Measurements from ENCODE around the gene ISX. TPM values are rescaled to one million over a fixed set of nuclear protein-coding genes. Genes with fewer than 3 reads are reported as not detected.

The ISX gene
- total RNA-seq, 5 donors from 2014 or later (not counting 1 experiment from before 2014, with no cell fraction given), result not detected

GRCh38 chr22:35089139-35089538, 23.2 kb downstream of the ISX start:
- Mint-ChIP-seq H3K27me3 (peaks cover 16 to 25% of the 10 kb centered on the region in 2 donors), H3K27ac (no peak overlapping the region), H3K4me3 (no peak overlapping the region), H3K4me1 (no peaks in the 10 kb centered on the region), H3K36me3 (no peaks in the 10 kb centered on the region), H3K9me3 (peaks cover 0 to 6% (median 0%) of the 10 kb centered on the region in 3 donors)
- Histone ChIP-seq H3K27ac (ENCODE audit: low read length) (no peak overlapping the region), H3K36me3 (ENCODE audit: control insufficient read depth in 2 of 2, extremely low read depth in 1 of 2, insufficient read depth in 1 of 2, low read length in 1 of 2) (no peaks in the 10 kb centered on the region), H3K9me3 (no peaks in the 10 kb centered on the region), H3K4me1 (ENCODE audit: control insufficient read depth in 1 of 2, extremely low read depth in 1 of 2, insufficient read depth in 2 of 2, low read length in 2 of 2) (no peaks in the 10 kb centered on the region), H3K27me3 (replicated peaks in 1 of 2; ENCODE audit: control insufficient read depth in 2 of 2, extremely low read depth in 1 of 2, insufficient read depth in 2 of 2, low read length in 1 of 2) (peaks cover 0 to 12% of the 10 kb centered on the region in 2 experiments), H3K4me3 (ENCODE audit: control insufficient read depth in 1 of 2, extremely low read depth in 1 of 2, low read length in 1 of 2) (no peak overlapping the region)
- ChIA-PET POLR2A (interaction anchor here in 1 of 2 donors (0.7 kb wide), 1 partner anchor 1354 kb away, joined by 6 read pairs; no protein-coding TSS in a partner anchor), CTCF (no interaction called here)
- DNase-seq (no peak), ATAC-seq (replicated peaks in 1 of 4) (no peak)
- no CpG with 5 or more reads among the region's 1 CpG for WGBS (ENCODE audit: insufficient coverage)

- no peaks in the 10 kb centered on the region for H3K4me1 ChIP-seq (ENCODE audit: control insufficient read depth in 1 of 2, extremely low read depth in 1 of 2, insufficient read depth in 2 of 2, low read length in 2 of 2)
- 64% methylated on average over 1 of the region's 1 CpG for WGBS (ENCODE audit: insufficient coverage)
- Mint-ChIP-seq H3K27me3 (peaks cover 20 to 29% of the 10 kb centered on the region in 2 donors), H3K36me3 (no peaks in the 10 kb centered on the region), H3K9me3 (no peaks in the 10 kb centered on the region), H3K27ac (no peak overlapping the region), H3K4me1 (no peaks in the 10 kb centered on the region), H3K4me3 (no peak overlapping the region)
- no peak overlapping the region for H3K27ac ChIP-seq (ENCODE audit: low read length)
- H3K4me3 ChIP-seq (ENCODE audit: control insufficient read depth in 1 of 2, extremely low read depth in 1 of 2, low read length in 1 of 2), result no peak overlapping the region
- no peaks in the 10 kb centered on the region for H3K36me3 ChIP-seq (ENCODE audit: control insufficient read depth in 2 of 2, extremely low read depth in 1 of 2, insufficient read depth in 1 of 2, low read length in 1 of 2)
- H3K9me3 ChIP-seq, result no peaks in the 10 kb centered on the region
- ChIA-PET CTCF (no interaction called here), POLR2A (no interaction called here)
- H3K27me3 ChIP-seq (replicated peaks in 1 of 2; ENCODE audit: control insufficient read depth in 2 of 2, extremely low read depth in 1 of 2, insufficient read depth in 2 of 2, low read length in 1 of 2), result peaks cover 0 to 14% of the 10 kb centered on the region in 2 experiments
- no peak for DNase-seq
- no peak for ATAC-seq (replicated peaks in 1 of 4)
Observed at GRCh38 chr22:35092406-35092805, 26.4 kb downstream of the ISX start.

- H3K4me1 Mint-ChIP-seq, result no peaks in the 10 kb centered on the region
- peaks cover 26 to 34% of the 10 kb centered on the region in 2 donors for H3K27me3 Mint-ChIP-seq
- Histone ChIP-seq H3K36me3 (ENCODE audit: control insufficient read depth in 2 of 2, extremely low read depth in 1 of 2, insufficient read depth in 1 of 2, low read length in 1 of 2) (no peaks in the 10 kb centered on the region), H3K27me3 (replicated peaks in 1 of 2; ENCODE audit: control insufficient read depth in 2 of 2, extremely low read depth in 1 of 2, insufficient read depth in 2 of 2, low read length in 1 of 2) (peaks cover 0 to 16% of the 10 kb centered on the region in 2 experiments), H3K27ac (ENCODE audit: low read length) (no peak overlapping the region), H3K4me3 (ENCODE audit: control insufficient read depth in 1 of 2, extremely low read depth in 1 of 2, low read length in 1 of 2) (no peak overlapping the region), H3K9me3 (no peaks in the 10 kb centered on the region), H3K4me1 (ENCODE audit: control insufficient read depth in 1 of 2, extremely low read depth in 1 of 2, insufficient read depth in 2 of 2, low read length in 2 of 2) (no peaks in the 10 kb centered on the region)
- DNase-seq, result no peak
- CTCF ChIA-PET, result no interaction called here
- no peak for ATAC-seq (replicated peaks in 1 of 4)
- H3K27ac Mint-ChIP-seq, result no peak overlapping the region
- H3K4me3 Mint-ChIP-seq, result no peak overlapping the region
- POLR2A ChIA-PET, result no interaction called here
- no peaks in the 10 kb centered on the region for H3K9me3 Mint-ChIP-seq
- no peaks in the 10 kb centered on the region for H3K36me3 Mint-ChIP-seq
- WGBS (ENCODE audit: insufficient coverage), result 33% methylated on average over 1 of the region's 3 CpGs
Observed at GRCh38 chr22:35098921-35099320, 33.0 kb downstream of the ISX start.

GRCh38 chr22:35099883-35100282, 33.9 kb downstream of the ISX start:
- peaks cover 0 to 12% of the 10 kb centered on the region in 2 experiments for H3K27me3 ChIP-seq (replicated peaks in 1 of 2; ENCODE audit: control insufficient read depth in 2 of 2, extremely low read depth in 1 of 2, insufficient read depth in 2 of 2, low read length in 1 of 2)
- ATAC-seq (replicated peaks in 1 of 4), result no peak
- no peak overlapping the region for H3K4me3 ChIP-seq (ENCODE audit: control insufficient read depth in 1 of 2, extremely low read depth in 1 of 2, low read length in 1 of 2)
- H3K27ac ChIP-seq (ENCODE audit: low read length), result no peak overlapping the region
- no peak for DNase-seq
- H3K9me3 Mint-ChIP-seq, result no peaks in the 10 kb centered on the region
- POLR2A ChIA-PET, result no interaction called here
- no peak overlapping the region for H3K27ac Mint-ChIP-seq
- peaks cover 22 to 30% of the 10 kb centered on the region in 2 donors for H3K27me3 Mint-ChIP-seq
- H3K9me3 ChIP-seq, result no peaks in the 10 kb centered on the region
- no peaks in the 10 kb centered on the region for H3K36me3 ChIP-seq (ENCODE audit: control insufficient read depth in 2 of 2, extremely low read depth in 1 of 2, insufficient read depth in 1 of 2, low read length in 1 of 2)
- no CpG with 5 or more reads among the region's 3 CpGs for WGBS (ENCODE audit: insufficient coverage)
- H3K4me1 ChIP-seq (ENCODE audit: control insufficient read depth in 1 of 2, extremely low read depth in 1 of 2, insufficient read depth in 2 of 2, low read length in 2 of 2), result no peaks in the 10 kb centered on the region
- no peak overlapping the region for H3K4me3 Mint-ChIP-seq
- no peaks in the 10 kb centered on the region for H3K36me3 Mint-ChIP-seq
- H3K4me1 Mint-ChIP-seq, result no peaks in the 10 kb centered on the region
- CTCF ChIA-PET, result no interaction called here

GRCh38 chr22:35102663-35103062, 36.7 kb downstream of the ISX start:
- ChIA-PET POLR2A (no interaction called here), CTCF (no interaction called here)
- no peak for DNase-seq
- H3K4me1 Mint-ChIP-seq, result no peaks in the 10 kb centered on the region
- no peaks in the 10 kb centered on the region for H3K36me3 ChIP-seq (ENCODE audit: control insufficient read depth in 2 of 2, extremely low read depth in 1 of 2, insufficient read depth in 1 of 2, low read length in 1 of 2)
- no peak overlapping the region for H3K27ac ChIP-seq (ENCODE audit: low read length)
- no peaks in the 10 kb centered on the region for H3K4me1 ChIP-seq (ENCODE audit: control insufficient read depth in 1 of 2, extremely low read depth in 1 of 2, insufficient read depth in 2 of 2, low read length in 2 of 2)
- no peak overlapping the region for H3K4me3 Mint-ChIP-seq
- no peak overlapping the region for H3K4me3 ChIP-seq (ENCODE audit: control insufficient read depth in 1 of 2, extremely low read depth in 1 of 2, low read length in 1 of 2)
- H3K9me3 ChIP-seq, result no peaks in the 10 kb centered on the region
- H3K27ac Mint-ChIP-seq, result no peak overlapping the region
- ATAC-seq (replicated peaks in 1 of 4), result no peak
- peaks cover 0 to 2% (median 0%) of the 10 kb centered on the region in 3 donors for H3K9me3 Mint-ChIP-seq
- WGBS (ENCODE audit: insufficient coverage), result 80% methylated on average over 2 of the region's 5 CpGs
- H3K27me3 Mint-ChIP-seq, result peaks cover 13 to 25% of the 10 kb centered on the region in 2 donors
- peaks cover 0 to 4% of the 10 kb centered on the region in 2 experiments for H3K27me3 ChIP-seq (replicated peaks in 1 of 2; ENCODE audit: control insufficient read depth in 2 of 2, extremely low read depth in 1 of 2, insufficient read depth in 2 of 2, low read length in 1 of 2)
- no peaks in the 10 kb centered on the region for H3K36me3 Mint-ChIP-seq

- WGBS (ENCODE audit: insufficient coverage), result 20% methylated on average over 1 of the region's 6 CpGs
- Histone ChIP-seq H3K9me3 (no peaks in the 10 kb centered on the region), H3K4me3 (ENCODE audit: control insufficient read depth in 1 of 2, extremely low read depth in 1 of 2, low read length in 1 of 2) (no peak overlapping the region), H3K4me1 (ENCODE audit: control insufficient read depth in 1 of 2, extremely low read depth in 1 of 2, insufficient read depth in 2 of 2, low read length in 2 of 2) (no peaks in the 10 kb centered on the region), H3K27me3 (replicated peaks in 1 of 2; ENCODE audit: control insufficient read depth in 2 of 2, extremely low read depth in 1 of 2, insufficient read depth in 2 of 2, low read length in 1 of 2) (peaks cover 0 to 6% of the 10 kb centered on the region in 2 experiments), H3K36me3 (ENCODE audit: control insufficient read depth in 2 of 2, extremely low read depth in 1 of 2, insufficient read depth in 1 of 2, low read length in 1 of 2) (no peaks in the 10 kb centered on the region), H3K27ac (ENCODE audit: low read length) (no peak overlapping the region)
- Mint-ChIP-seq H3K9me3 (peaks cover 0 to 5% (median 0%) of the 10 kb centered on the region in 3 donors), H3K36me3 (no peaks in the 10 kb centered on the region), H3K27ac (no peak overlapping the region), H3K4me3 (no peak overlapping the region), H3K4me1 (no peaks in the 10 kb centered on the region), H3K27me3 (peaks cover 17 to 29% of the 10 kb centered on the region in 2 donors)
- ChIA-PET POLR2A (no interaction called here), CTCF (interaction anchor here in 1 of 2 donors (0.7 kb wide), 1 partner anchor 82 kb away, joined by 4 read pairs; no protein-coding TSS in a partner anchor)
- no peak for ATAC-seq (replicated peaks in 1 of 4)
- DNase-seq, result no peak
Observed at GRCh38 chr22:35103761-35104160, 37.8 kb downstream of the ISX start.

- Histone ChIP-seq H3K27me3 (replicated peaks in 1 of 2; ENCODE audit: control insufficient read depth in 2 of 2, extremely low read depth in 1 of 2, insufficient read depth in 2 of 2, low read length in 1 of 2) (peaks cover 0 to 6% of the 10 kb centered on the region in 2 experiments), H3K27ac (ENCODE audit: low read length) (no peak overlapping the region), H3K4me1 (ENCODE audit: control insufficient read depth in 1 of 2, extremely low read depth in 1 of 2, insufficient read depth in 2 of 2, low read length in 2 of 2) (no peaks in the 10 kb centered on the region), H3K4me3 (ENCODE audit: control insufficient read depth in 1 of 2, extremely low read depth in 1 of 2, low read length in 1 of 2) (no peak overlapping the region), H3K9me3 (no peaks in the 10 kb centered on the region), H3K36me3 (ENCODE audit: control insufficient read depth in 2 of 2, extremely low read depth in 1 of 2, insufficient read depth in 1 of 2, low read length in 1 of 2) (no peaks in the 10 kb centered on the region)
- Mint-ChIP-seq H3K27ac (no peak overlapping the region), H3K36me3 (no peaks in the 10 kb centered on the region), H3K4me1 (no peaks in the 10 kb centered on the region), H3K9me3 (peaks cover 0 to 5% (median 0%) of the 10 kb centered on the region in 3 donors), H3K4me3 (no peak overlapping the region), H3K27me3 (peaks cover 17 to 30% of the 10 kb centered on the region in 2 donors)
- POLR2A ChIA-PET, result no interaction called here
- CTCF ChIA-PET, result no interaction called here
- 72% methylated on average over 2 of the region's 11 CpGs for WGBS (ENCODE audit: insufficient coverage)
- DNase-seq, result no peak
- no peak for ATAC-seq (replicated peaks in 1 of 4)
Observed at GRCh38 chr22:35104491-35104890, 38.5 kb downstream of the ISX start.

All from T-cell (primary cell).